Stimulated activated memory B cell treated with anti-CD40 and anti-IgM and Interleukin-4, amounts not matched to agents 10 μg/mL and 1 μg/mL and 100 μg/mL, for 72 hours (primary cell): ENCODE data around the gene GABRA4.

ENCODE experiments used
- ATAC-seq: fragments of 150-1000 bp; cut with Tn5 transposase; 2 replicates; pipeline ENCODE4 v1.10.0; 2021
- H3K27ac Mint-ChIP-seq: one replicate; pipeline ENCODE4 v1.8.0; 2022; ENCODE audit warnings: mild to moderate bottlenecking, mixed read lengths
- H3K27me3 Mint-ChIP-seq: one replicate; pipeline ENCODE4 v1.8.0; 2022; ENCODE audit warnings: mixed read lengths
- H3K36me3 Mint-ChIP-seq: one replicate; pipeline ENCODE4 v1.8.0; 2022; ENCODE audit warnings: mixed read lengths
- H3K4me1 Mint-ChIP-seq: one replicate; pipeline ENCODE4 v1.8.0; 2022; ENCODE audit warnings: mixed read lengths
- H3K4me3 Mint-ChIP-seq: one replicate; pipeline ENCODE4 v1.8.0; 2022; ENCODE audit warnings: mild to moderate bottlenecking, moderate library complexity, mixed read lengths
- H3K9me3 Mint-ChIP-seq: one replicate; pipeline ENCODE4 v1.8.0; 2022; ENCODE audit warnings: mixed read lengths

Gene GABRA4

DNA sequence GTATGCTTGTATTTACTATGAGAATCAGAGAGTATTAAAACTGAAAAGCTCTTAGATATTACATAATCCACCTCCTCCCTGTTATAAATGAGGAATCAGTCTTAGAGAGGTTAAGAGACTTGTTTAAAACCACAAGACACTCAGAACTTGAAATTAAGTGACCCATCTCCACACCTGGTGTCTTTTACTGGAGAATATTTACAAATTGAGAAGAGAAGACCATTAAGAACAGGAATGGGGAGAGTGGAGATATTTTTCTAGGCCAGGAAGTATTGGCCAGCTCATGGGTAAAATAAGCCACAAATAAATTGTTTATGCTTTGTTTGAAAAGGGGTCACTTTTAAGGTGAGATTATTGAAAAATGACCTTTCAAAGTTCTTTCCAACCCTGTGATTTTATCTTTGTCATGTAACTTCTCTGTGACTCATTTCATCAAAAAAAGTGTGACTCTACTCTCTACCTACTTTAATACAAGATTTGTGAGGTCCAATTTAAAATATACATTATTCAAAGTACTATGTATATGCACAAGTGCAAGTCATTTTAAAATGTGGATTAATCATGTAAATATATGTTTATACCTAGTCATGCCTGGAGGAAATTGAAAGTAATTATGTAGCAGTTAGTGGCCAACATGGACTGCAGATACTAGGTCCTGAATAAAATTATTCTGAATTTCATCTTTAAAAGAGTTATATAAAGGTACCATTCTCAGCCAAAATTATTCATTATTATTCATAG is 68.4 kb downstream of the GABRA4 start:
- no peaks in the 10 kb centered on the region for H3K27me3 Mint-ChIP-seq

DNA sequence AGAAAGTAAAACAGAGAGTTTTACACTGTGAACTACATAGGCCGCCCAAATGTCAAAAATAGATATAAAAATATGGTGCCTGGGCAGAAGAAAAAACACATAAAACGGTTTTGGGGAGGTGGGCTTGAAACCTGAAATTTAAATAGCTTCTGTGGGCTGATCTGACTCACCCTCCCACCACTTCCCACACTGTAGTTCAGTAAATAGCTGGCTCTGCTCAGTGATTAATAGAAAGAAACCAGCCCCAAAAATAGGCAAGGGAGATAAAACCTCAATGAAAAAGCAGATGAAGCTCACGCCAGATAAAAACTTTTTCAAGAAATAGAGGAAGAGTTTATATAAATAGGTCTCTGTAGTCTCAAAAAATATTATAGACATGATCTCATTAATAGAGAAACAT is 71.2 kb downstream of the GABRA4 start:
- Mint-ChIP-seq H3K9me3 (no peaks in the 10 kb centered on the region), H3K4me3 (no peak overlapping the region), H3K27ac (no peak overlapping the region), H3K36me3 (no peaks in the 10 kb centered on the region), H3K4me1 (no peaks in the 10 kb centered on the region), H3K27me3 (no peaks in the 10 kb centered on the region)
- ATAC-seq = no peak

More for the DNA sequence above, 68.4 kb downstream of the GABRA4 start:
- no peak for ATAC-seq
- no peak overlapping the region for H3K4me3 Mint-ChIP-seq
- no peak overlapping the region for H3K27ac Mint-ChIP-seq
- H3K4me1 Mint-ChIP-seq = no peaks in the 10 kb centered on the region
- no peaks in the 10 kb centered on the region for H3K9me3 Mint-ChIP-seq
- no peaks in the 10 kb centered on the region for H3K36me3 Mint-ChIP-seq

DNA sequence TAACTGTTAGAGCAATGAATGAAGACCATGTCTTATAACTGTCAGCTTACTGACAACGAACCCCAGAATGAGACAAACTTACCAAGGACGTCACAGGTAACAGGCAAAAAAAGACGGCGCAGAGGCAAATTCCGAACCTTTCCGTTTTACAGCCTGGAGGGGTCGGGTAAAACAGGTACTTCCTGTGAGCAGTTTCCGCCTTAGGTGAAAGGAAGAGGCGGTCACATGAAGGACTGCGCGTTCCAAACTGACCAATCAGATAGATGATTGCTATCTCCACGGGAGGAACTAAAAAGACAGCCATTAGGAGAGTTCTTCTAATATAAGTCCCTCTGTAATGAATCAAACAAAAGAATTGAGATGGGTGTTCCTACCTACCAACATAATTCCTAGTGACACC is 84.3 kb downstream of the GABRA4 start, which contains the start of gene COX7B2:
COX7B2 (minus strand) TSS at position 168 of the 400 bp plus-strand sequence. CDS start 174,053 bp downstream, outside the sequence.
- Mint-ChIP-seq H3K36me3 (no peaks in the 10 kb centered on the region), H3K9me3 (no peaks in the 10 kb centered on the region), H3K27ac (no peak within 1 kb of the TSS), H3K27me3 (no peaks in the 10 kb centered on the region), H3K4me1 (no peaks in the 10 kb centered on the region), H3K4me3 (no peak within 1 kb of the TSS)
- ATAC-seq = no peak

DNA sequence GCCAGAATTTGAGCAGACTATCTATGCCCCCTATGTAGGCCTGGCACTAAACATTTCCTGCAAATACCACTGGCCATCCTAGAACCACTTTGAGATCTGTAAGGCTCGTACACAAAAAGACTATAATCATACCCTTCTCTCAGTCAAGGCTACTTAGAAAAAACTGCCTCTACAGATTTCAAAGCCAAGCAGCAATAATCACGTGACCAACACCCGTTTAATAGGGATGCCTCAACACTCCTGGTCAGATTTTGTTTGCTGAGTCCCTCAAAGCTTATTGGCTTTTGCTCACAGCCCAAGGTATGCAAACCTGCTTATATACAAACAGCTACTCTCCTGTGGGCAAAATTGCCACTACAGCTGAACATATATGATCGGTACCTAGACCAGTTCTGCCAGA is 85.2 kb downstream of the GABRA4 start:
- Mint-ChIP-seq H3K36me3 (no peaks in the 10 kb centered on the region), H3K9me3 (no peaks in the 10 kb centered on the region), H3K27ac (no peak overlapping the region), H3K4me3 (no peak overlapping the region), H3K27me3 (no peaks in the 10 kb centered on the region), H3K4me1 (no peaks in the 10 kb centered on the region)
- ATAC-seq = no peak

DNA sequence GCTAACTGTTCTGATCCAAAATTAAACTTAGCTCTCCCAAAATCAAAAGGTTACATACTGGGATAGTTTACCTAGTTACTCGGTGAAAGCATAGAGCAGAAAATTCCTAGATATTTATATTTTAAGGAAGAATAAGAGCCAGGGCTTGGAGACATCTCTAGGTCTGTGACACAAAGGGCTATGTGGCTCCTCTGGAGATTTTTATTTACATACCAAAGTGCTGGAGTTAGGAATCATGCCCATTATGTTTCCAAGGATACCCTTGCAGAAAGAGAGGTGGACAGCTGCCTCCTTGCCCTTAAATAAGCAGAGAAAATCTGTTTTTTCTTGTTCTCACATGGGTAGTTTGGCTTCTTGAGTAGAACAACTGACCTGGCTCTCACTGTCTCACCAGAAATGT is 93.3 kb downstream of the GABRA4 start:
- Mint-ChIP-seq H3K4me3 (no peak overlapping the region), H3K27me3 (no peaks in the 10 kb centered on the region), H3K9me3 (no peaks in the 10 kb centered on the region), H3K27ac (no peak overlapping the region), H3K36me3 (no peaks in the 10 kb centered on the region), H3K4me1 (no peaks in the 10 kb centered on the region)
- no peak for ATAC-seq

DNA sequence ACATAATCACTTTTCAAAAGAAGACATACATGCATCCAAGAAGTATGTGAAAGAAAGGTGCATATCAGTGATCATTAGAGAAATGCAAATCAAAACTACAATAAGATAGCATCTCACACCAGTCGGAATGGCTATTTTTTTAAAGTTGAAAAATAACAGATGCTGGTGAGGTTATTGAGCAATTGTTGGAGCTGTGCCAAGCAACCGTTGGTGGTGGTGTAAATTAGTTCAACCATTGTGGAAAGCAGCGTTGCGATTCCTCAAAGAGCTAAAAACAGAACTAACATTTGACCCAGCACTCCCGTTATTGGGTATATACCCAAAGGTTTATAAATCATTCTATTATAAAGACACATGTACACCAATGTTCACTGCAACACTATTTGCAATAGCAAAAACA is 98.6 kb downstream of the GABRA4 start:
- H3K36me3 Mint-ChIP-seq = no peaks in the 10 kb centered on the region
- H3K4me1 Mint-ChIP-seq = no peaks in the 10 kb centered on the region
- H3K4me3 Mint-ChIP-seq = no peak overlapping the region
- H3K27ac Mint-ChIP-seq = no peak overlapping the region
- H3K27me3 Mint-ChIP-seq = no peaks in the 10 kb centered on the region
- ATAC-seq = no peak
- H3K9me3 Mint-ChIP-seq = peaks cover 3% of the 10 kb centered on the region

DNA sequence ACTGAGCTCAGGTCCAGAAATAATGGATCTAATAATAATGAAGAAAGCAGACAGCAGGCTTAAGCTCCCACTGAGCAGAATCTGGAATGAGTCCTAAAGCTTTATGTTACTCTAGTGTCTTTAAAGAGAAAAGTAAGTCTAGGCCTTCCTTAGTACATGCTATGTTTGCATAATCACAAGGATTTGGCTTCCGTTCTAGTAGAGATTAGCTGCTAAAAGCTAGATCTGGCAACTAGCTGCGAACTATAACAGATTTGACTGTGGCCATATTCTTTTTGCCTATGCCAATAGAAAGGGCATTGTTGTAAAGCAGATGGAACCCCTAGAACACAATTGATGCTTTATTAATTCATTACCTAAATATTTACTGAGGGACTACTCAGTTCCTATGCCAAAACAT is 103.3 kb downstream of the GABRA4 start:
- Mint-ChIP-seq H3K4me1 (no peaks in the 10 kb centered on the region), H3K36me3 (no peaks in the 10 kb centered on the region), H3K27me3 (no peaks in the 10 kb centered on the region), H3K4me3 (no peak overlapping the region), H3K27ac (no peak overlapping the region), H3K9me3 (peaks cover 5% of the 10 kb centered on the region)
- no peak for ATAC-seq

DNA sequence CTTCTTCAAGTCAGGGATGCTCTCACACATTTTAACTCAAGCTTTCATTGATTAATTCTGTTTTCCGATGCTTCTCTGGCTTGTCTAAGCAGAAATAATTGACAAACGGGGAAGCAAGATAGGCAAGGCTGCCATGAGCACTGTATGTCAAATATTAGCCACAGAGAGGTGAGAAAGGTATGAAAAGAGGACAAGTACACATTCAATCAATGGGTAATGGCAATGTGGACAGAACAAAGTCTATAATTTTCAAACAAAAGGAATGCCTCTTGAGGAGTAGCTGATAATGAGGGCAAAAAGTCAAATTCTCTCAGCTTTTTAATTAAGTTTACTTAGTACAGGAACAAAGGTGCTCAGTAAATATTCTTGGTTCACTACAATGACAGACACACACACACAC is 104.0 kb downstream of the GABRA4 start:
- Mint-ChIP-seq H3K9me3 (peaks cover 5% of the 10 kb centered on the region), H3K36me3 (no peaks in the 10 kb centered on the region), H3K4me3 (no peak overlapping the region), H3K27ac (no peak overlapping the region), H3K4me1 (no peaks in the 10 kb centered on the region), H3K27me3 (no peaks in the 10 kb centered on the region)
- no peak for ATAC-seq

DNA sequence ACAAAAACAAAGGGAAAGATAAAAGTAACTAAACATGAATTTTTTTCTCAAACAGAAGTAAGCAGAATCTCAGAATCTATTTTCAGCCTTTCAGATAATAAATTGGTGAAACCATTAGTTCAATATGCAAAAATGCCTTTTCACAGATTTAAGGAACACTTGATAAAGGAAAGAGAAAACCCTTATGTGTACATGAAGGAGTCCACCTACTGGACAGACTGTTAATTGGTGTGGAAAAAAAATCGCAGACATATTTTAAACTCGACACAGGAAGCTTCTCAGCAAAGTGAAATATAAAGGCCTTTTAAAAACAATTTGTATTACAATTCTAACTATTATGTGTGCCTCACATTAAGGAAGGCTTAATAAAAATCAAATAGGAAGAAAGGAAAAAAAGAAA is 106.7 kb downstream of the GABRA4 start:
- Mint-ChIP-seq H3K9me3 (peaks cover 5% of the 10 kb centered on the region), H3K27me3 (no peaks in the 10 kb centered on the region), H3K4me3 (no peak overlapping the region), H3K4me1 (no peaks in the 10 kb centered on the region), H3K36me3 (no peaks in the 10 kb centered on the region), H3K27ac (no peak overlapping the region)
- no peak for ATAC-seq

DNA sequence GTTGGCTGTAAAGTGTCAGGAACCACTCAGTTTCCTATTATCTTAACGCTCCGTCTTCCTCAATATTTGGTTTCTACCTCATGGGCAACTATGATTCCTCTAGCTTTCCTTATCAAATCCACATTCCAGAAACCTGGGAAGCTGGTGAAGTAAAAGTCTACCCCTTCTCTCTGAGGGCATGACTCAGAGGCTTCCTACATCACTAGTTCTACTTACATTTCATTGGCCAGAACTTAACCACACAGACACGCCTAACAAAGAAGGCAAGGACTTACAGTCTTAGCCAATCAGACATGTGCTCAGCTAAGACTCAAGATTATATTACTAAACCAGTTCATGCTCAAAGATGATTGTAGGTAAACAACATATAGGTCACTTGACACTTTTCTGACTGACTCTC is 114.7 kb downstream of the GABRA4 start:
- no peaks in the 10 kb centered on the region for H3K4me1 Mint-ChIP-seq
- H3K36me3 Mint-ChIP-seq = no peaks in the 10 kb centered on the region
- H3K4me3 Mint-ChIP-seq = no peak overlapping the region
- no peak for ATAC-seq
- peaks cover 2% of the 10 kb centered on the region for H3K9me3 Mint-ChIP-seq
- H3K27me3 Mint-ChIP-seq = no peaks in the 10 kb centered on the region
- no peak overlapping the region for H3K27ac Mint-ChIP-seq

DNA sequence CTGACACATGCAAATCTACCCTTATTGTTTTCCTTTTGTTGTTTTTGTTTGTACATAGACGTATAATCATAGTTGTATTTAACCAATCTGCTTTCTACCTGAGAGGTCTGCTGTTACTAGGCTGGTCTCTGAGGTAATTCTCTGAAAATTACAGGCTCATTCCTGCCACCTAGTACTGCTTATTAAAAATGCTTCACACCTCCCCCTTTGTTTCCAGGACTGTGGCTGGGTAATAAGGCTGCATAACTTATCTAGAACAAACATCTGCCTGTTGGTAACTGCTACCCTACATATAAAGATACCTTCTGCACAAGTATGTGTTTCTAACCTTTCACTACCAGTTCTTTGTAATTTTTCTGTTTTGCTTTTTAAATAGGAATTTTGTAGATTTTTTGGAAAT is 118.6 kb downstream of the GABRA4 start:
- no peak for ATAC-seq
- Mint-ChIP-seq H3K9me3 (no peaks in the 10 kb centered on the region), H3K27me3 (no peaks in the 10 kb centered on the region), H3K4me1 (no peaks in the 10 kb centered on the region), H3K36me3 (no peaks in the 10 kb centered on the region), H3K27ac (no peak overlapping the region), H3K4me3 (no peak overlapping the region)

DNA sequence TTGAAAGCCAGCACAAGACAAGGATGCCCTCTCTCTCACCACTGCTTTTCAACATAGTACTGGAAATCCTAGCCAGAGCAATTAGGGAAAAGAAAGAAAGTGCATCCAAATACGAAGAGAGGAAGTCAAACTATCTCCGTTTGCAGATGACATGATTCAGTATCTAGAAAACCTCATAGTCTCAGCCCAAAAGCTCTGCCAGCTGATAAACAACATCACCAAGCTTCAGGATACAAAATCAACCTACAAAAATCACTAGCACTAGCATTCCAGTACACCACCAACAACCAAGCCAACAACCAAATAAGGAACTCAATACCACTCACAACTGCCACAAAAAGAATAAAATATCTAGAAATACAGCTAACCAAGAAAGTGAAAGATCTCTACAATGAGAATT is 123.0 kb downstream of the GABRA4 start:
- no peaks in the 10 kb centered on the region for H3K27me3 Mint-ChIP-seq
- no peaks in the 10 kb centered on the region for H3K4me1 Mint-ChIP-seq
- no peaks in the 10 kb centered on the region for H3K9me3 Mint-ChIP-seq
- H3K36me3 Mint-ChIP-seq = no peaks in the 10 kb centered on the region
- no peak for ATAC-seq
- no peak overlapping the region for H3K27ac Mint-ChIP-seq
- no peak overlapping the region for H3K4me3 Mint-ChIP-seq
